ENCODE results near the gene FSCN2.

FSCN2 gene

GRCh38 chr17:81517339-81518112 is 10.7 kb upstream of the FSCN2 start:
- H3K4me3 ChIP-seq (ENCODE audit: control insufficient read depth, low read depth, low read length), result peak overlapping the region; percentile 80
- TF ChIP-seq, protein P1, sequence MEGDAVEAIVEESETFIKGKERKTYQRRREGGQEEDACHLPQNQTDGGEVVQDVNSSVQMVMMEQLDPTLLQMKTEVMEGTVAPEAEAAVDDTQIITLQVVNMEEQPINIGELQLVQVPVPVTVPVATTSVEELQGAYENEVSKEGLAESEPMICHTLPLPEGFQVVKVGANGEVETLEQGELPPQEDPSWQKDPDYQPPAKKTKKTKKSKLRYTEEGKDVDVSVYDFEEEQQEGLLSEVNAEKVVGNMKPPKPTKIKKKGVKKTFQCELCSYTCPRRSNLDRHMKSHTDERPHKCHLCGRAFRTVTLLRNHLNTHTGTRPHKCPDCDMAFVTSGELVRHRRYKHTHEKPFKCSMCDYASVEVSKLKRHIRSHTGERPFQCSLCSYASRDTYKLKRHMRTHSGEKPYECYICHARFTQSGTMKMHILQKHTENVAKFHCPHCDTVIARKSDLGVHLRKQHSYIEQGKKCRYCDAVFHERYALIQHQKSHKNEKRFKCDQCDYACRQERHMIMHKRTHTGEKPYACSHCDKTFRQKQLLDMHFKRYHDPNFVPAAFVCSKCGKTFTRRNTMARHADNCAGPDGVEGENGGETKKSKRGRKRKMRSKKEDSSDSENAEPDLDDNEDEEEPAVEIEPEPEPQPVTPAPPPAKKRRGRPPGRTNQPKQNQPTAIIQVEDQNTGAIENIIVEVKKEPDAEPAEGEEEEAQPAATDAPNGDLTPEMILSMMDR (IDR thresholded peaks at IDR 0.05; ENCODE audit: control insufficient read depth, insufficient read depth, low read depth, low read length, missing control alignments), result no peak

DNA sequence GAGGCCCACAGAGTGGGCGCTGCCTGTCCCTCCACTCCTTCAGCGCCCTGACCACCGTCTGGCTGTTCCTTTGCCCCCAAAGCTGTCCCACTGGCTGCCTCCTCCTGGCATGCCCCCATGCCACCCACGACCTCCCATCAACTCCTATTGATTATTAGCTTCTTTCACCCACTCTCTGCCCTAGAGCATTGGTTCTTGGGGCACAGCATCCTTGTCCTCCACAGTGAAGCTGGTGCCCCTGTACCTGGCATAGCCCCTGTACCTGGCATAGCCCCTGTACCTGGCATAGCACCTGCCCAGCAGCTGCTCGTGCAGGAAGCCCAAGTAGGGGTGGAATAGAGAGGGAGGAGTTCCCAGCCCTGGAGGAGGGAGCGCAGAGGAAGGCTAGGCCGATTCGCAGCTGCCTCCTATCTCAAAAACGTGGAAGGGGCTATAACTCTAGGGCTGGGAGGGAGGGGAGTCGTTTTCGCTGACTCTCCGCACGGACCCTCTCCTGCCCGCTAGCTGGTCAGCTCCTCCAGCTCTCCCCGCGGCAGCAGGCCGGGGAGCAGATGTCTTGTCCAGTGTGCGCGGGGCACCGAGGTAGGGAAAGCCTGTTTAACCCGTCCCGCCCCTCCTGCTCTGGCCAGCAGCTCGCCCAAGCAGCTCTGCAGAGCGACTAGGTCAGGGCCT is 9.9 kb upstream of the FSCN2 start:
- DNase-seq (ENCODE audit: low read depth), result no peak
- peak overlapping the region; percentile 80 for H3K4me3 ChIP-seq (ENCODE audit: control insufficient read depth, low read depth, low read length)
- TF ChIP-seq, protein P1 (IDR thresholded peaks at IDR 0.05; ENCODE audit: control insufficient read depth, insufficient read depth, low read depth, low read length, missing control alignments), result no peak

More at GRCh38 chr17:81517339-81518112, 10.7 kb upstream of the FSCN2 start:
- no peak for DNase-seq (ENCODE audit: low read depth)

DNA sequence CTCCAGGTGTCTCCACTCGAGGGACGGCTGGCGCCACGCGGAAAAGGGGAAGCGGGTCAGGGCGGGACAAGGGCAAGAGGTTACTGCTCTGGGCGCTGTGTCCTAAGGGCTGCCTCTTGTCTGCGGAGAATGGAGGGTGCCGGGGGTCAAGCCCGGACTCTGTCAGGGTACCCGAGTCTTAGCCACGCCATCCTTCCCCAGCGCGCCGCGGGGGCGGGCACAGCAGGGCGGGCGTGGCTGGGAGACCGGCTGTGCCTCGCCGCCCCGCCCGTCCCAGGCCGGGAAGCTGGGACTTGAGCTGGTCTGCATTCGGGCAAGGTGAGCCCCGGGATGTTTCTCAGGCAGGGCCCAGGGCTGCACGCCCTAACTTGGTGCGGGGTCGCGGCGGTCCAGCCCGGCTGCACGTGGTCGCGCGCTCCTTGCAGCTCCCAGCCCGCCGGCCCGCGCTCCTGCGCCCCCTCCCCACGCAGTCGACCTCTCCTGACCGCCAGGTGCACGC is 9.3 kb upstream of the FSCN2 start:
- no peak for DNase-seq (ENCODE audit: low read depth)
- peak overlapping the region; percentile 80 for H3K4me3 ChIP-seq (ENCODE audit: control insufficient read depth, low read depth, low read length)
- TF ChIP-seq, protein P1 (IDR thresholded peaks at IDR 0.05; ENCODE audit: control insufficient read depth, insufficient read depth, low read depth, low read length, missing control alignments), result no peak

- DNase-seq (ENCODE audit: low read depth), result no peak
- H3K4me3 ChIP-seq (ENCODE audit: control insufficient read depth, low read depth, low read length), result peak overlapping the region; percentile 80
- TF ChIP-seq, protein P1 (IDR thresholded peaks at IDR 0.05; ENCODE audit: control insufficient read depth, insufficient read depth, low read depth, low read length, missing control alignments), result no peak
These were observed 8.7 kb upstream of the FSCN2 start for GRCh38 chr17:81519284-81520020.

- H3K4me3 ChIP-seq (ENCODE audit: control insufficient read depth, low read depth, low read length), result no peak overlapping the region
- DNase-seq (ENCODE audit: low read depth), result no peak
- TF ChIP-seq, protein P1 (IDR thresholded peaks at IDR 0.05; ENCODE audit: control insufficient read depth, insufficient read depth, low read depth, low read length, missing control alignments), result no peak
These were observed 7.9 kb upstream of the FSCN2 start for GRCh38 chr17:81520021-81520901.

All from AG09309 (cell line).